Liver (tissue), 9 donors: ENCODE measurements around the gene MMS19. TPM values are rescaled to one million over a fixed set of nuclear protein-coding genes. Genes with fewer than 3 reads are reported as not detected.

ENCODE experiments used
- DNase-seq: peaks from one replicate; pipeline ENCODE4 v3.0.0-alpha.2; 2017; ENCODE audit warnings: low spot score
- H3K27ac ChIP-seq, 2 donors: one replicate each; pipeline ENCODE4 v1.7.0; 2013; ENCODE audit warnings: inconsistent platforms in 2 of 2, low read length in 2 of 2, control low read depth in 1 of 2, low read depth in 1 of 2, mild to moderate bottlenecking in 1 of 2
- H3K27me3 ChIP-seq, 4 donors: one replicate each; pipeline versions ENCODE4 v1.6.1 to v1.7.0; 2013; ENCODE audit warnings: low read length in 3 of 4, inconsistent platforms in 1 of 4, mild to moderate bottlenecking in 1 of 4, moderate library complexity in 1 of 4; ENCODE audit not compliant: control insufficient read depth in 4 of 4, insufficient read depth in 4 of 4
- H3K36me3 ChIP-seq, 4 donors: one replicate each; pipeline versions ENCODE4 v1.6.1 to v1.7.0; 2013; ENCODE audit warnings: low read length in 3 of 4, mild to moderate bottlenecking in 3 of 4, low read depth in 1 of 4, moderate library complexity in 1 of 4; ENCODE audit not compliant: control insufficient read depth in 4 of 4, insufficient read depth in 3 of 4
- H3K4me1 ChIP-seq, 4 donors: one replicate each; pipeline versions ENCODE4 v1.6.1 to v1.7.0; 2013; ENCODE audit warnings: low read length in 3 of 4, mild to moderate bottlenecking in 3 of 4, moderate library complexity in 1 of 4; ENCODE audit not compliant: control insufficient read depth in 4 of 4, insufficient read depth in 4 of 4
- H3K4me3 ChIP-seq, 3 donors: one replicate each; pipeline versions ENCODE4 v1.6.1 to v1.7.0; 2013; ENCODE audit warnings: low read length in 3 of 3, control low read depth in 1 of 3, low read depth in 1 of 3, mild to moderate bottlenecking in 1 of 3
- H3K9ac ChIP-seq, 2 donors: one replicate each; pipeline ENCODE4 v1.7.0; 2013; ENCODE audit warnings: low read length in 2 of 2, mild to moderate bottlenecking in 2 of 2, moderate library complexity in 2 of 2, control low read depth in 1 of 2, low read depth in 1 of 2
- H3K9me3 ChIP-seq, 4 donors: one replicate each; pipeline versions ENCODE4 v1.6.1 to v1.7.0; 2013; ENCODE audit warnings: low read length in 3 of 4; ENCODE audit not compliant: control insufficient read depth in 4 of 4
- EGR1 ChIP-seq, 2 donors: IDR thresholded peaks; 2 replicates each; pipeline ENCODE4 v1.6.1; 2016 to 2018; ENCODE audit warnings: antibody characterized with exemption in 2 of 2, low read depth in 2 of 2
- FOXA1 ChIP-seq: IDR thresholded peaks from 2 replicates; pipeline ENCODE4 v1.6.1; 2016; ENCODE audit warnings: antibody characterized with exemption
- FOXA2 ChIP-seq: IDR thresholded peaks from 2 replicates; pipeline ENCODE4 v1.6.1; 2016; ENCODE audit warnings: antibody characterized with exemption
- GABPA ChIP-seq, 2 donors: IDR thresholded peaks in 1 of 2; conservative IDR thresholded peaks in 1 of 2; 2 replicates each; pipeline ENCODE4 v1.6.1; 2016; ENCODE audit warnings: antibody characterized with exemption in 2 of 2, mild to moderate bottlenecking in 1 of 2, moderate library complexity in 1 of 2
- HNF4A ChIP-seq, 2 donors: conservative IDR thresholded peaks; 2 replicates each; pipeline ENCODE4 v1.6.1; 2016; ENCODE audit warnings: antibody characterized with exemption in 2 of 2, mild to moderate bottlenecking in 2 of 2
- HNF4G ChIP-seq: IDR thresholded peaks from 2 replicates; pipeline ENCODE4 v1.6.1; 2016; ENCODE audit warnings: antibody characterized with exemption
- JUND ChIP-seq, 2 donors: IDR thresholded peaks; 2 replicates each; pipeline ENCODE4 v1.6.1; 2016; ENCODE audit warnings: antibody characterized with exemption in 2 of 2
- NR2F2 ChIP-seq: IDR thresholded peaks from 2 replicates; pipeline ENCODE4 v1.6.1; 2016; ENCODE audit warnings: antibody characterized with exemption
- RAD21 ChIP-seq, 2 donors: IDR thresholded peaks; 2 replicates each; pipeline ENCODE4 v1.6.1; 2016; ENCODE audit warnings: antibody characterized with exemption in 2 of 2, mild to moderate bottlenecking in 2 of 2
- RXRA ChIP-seq, 2 donors: IDR thresholded peaks; 2 replicates each; pipeline ENCODE4 v1.6.1; 2017 to 2018; ENCODE audit warnings: antibody characterized with exemption in 2 of 2, mild to moderate bottlenecking in 1 of 2
- SP1 ChIP-seq: IDR thresholded peaks from 2 replicates; pipeline ENCODE4 v1.6.1; 2018; ENCODE audit warnings: antibody characterized with exemption, mild to moderate bottlenecking
- TAF1 ChIP-seq: conservative IDR thresholded peaks from 2 replicates; pipeline ENCODE4 v1.6.1; 2016; ENCODE audit warnings: antibody characterized with exemption, mild to moderate bottlenecking
- YY1 ChIP-seq: IDR thresholded peaks from 2 replicates; pipeline ENCODE4 v1.6.1; 2016; ENCODE audit warnings: antibody characterized with exemption, mild to moderate bottlenecking
- WGBS: extraction: QIAGEN DNeasy Blood & Tissue Kit; methylation state at CpG from one replicate; pipeline ENCODE4 v1.1.7; 2013; 5-methylcytosine and 5-hydroxymethylcytosine counted together
- polyA plus RNA-seq, 2 donors: library from polyadenylated mRNA; stranded (reverse) in 1 of 2; unstranded in 1 of 2; fragments of 200-250 nt in 1 of 2; fragments of >200 nt in 1 of 2; fragmentation: Nextera tagmentation in 1 of 2; extraction: Ambion mirVana in 1 of 2; gene quantifications; one replicate each; pipeline versions ENCODE4 v1.2.1 to v1.2.3, GENCODE V29; 2013 to 2015
- total RNA-seq, 2 donors: library from RNA; depleted of rRNA; stranded (reverse); fragments of >200 nt; gene quantifications; one replicate each; pipeline ENCODE4 v1.2.3, GENCODE V29; 2014
- TF ChIP-seq, protein P1 (sequence below): IDR thresholded peaks from 2 replicates; pipeline ENCODE4 v1.6.1; 2016; ENCODE audit warnings: antibody characterized with exemption
- TF ChIP-seq, protein P2 (sequence below): IDR thresholded peaks from 2 replicates; pipeline ENCODE4 v1.6.1; 2016; ENCODE audit warnings: antibody characterized with exemption
- TF ChIP-seq, protein P3 (sequence below): fragments of 150-350 bp; IDR thresholded peaks from 2 replicates; pipeline ENCODE4 v1.5.1; 2017; ENCODE audit warnings: improper control_type of control experiment, low read depth, low read length; ENCODE audit not compliant: missing input control
- donor health status: healthy.
- donor health status: healthy.
- donor health status: healthy.
- donor health status: healthy.
- donor health status: healthy.

The MMS19 gene
- total and polyA plus RNA-seq, 4 donors: 15.0 to 29.1 (median 24.1) TPM

DNA sequence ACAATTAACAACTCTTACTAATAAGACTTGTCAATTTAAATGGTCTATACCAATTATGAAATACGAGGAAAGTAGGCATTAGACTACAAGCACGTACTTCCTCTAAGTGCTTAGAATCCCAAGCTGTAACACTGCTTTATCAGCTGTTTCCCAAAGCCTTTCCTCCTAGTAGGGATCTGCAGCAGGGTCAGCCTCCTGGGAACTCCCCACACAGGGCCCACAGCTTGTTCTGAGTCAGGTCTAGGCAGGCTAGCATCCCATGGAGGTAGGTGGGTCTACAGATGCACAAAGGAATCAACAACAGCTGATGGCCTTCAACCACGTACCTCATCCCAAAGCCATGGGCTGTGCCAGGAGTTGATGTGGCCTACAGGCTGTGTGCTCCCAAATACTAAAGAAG lies 14.7 kb downstream of the MMS19 start:
- TF ChIP-seq RXRA (IDR thresholded peaks at IDR 0.05): no peak
- TF ChIP-seq, protein P1, sequence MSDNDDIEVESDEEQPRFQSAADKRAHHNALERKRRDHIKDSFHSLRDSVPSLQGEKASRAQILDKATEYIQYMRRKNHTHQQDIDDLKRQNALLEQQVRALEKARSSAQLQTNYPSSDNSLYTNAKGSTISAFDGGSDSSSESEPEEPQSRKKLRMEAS: no peak
- TF ChIP-seq FOXA1: no peak
- no peak for TF ChIP-seq GABPA (IDR thresholded peaks at IDR 0.05 in 1 of 2, conservative IDR thresholded peaks at IDR 0.05 in 1 of 2)
- no peak for TF ChIP-seq HNF4G
- no peak for TF ChIP-seq TAF1
- no peak for TF ChIP-seq NR2F2
- no peak for TF ChIP-seq FOXA2
- no peak for TF ChIP-seq YY1
- no peak for TF ChIP-seq SP1
- TF ChIP-seq JUND (IDR thresholded peaks at IDR 0.05): no peak
- TF ChIP-seq, protein P2, sequence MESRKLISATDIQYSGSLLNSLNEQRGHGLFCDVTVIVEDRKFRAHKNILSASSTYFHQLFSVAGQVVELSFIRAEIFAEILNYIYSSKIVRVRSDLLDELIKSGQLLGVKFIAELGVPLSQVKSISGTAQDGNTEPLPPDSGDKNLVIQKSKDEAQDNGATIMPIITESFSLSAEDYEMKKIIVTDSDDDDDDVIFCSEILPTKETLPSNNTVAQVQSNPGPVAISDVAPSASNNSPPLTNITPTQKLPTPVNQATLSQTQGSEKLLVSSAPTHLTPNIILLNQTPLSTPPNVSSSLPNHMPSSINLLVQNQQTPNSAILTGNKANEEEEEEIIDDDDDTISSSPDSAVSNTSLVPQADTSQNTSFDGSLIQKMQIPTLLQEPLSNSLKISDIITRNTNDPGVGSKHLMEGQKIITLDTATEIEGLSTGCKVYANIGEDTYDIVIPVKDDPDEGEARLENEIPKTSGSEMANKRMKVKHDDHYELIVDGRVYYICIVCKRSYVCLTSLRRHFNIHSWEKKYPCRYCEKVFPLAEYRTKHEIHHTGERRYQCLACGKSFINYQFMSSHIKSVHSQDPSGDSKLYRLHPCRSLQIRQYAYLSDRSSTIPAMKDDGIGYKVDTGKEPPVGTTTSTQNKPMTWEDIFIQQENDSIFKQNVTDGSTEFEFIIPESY: no peak
- TF ChIP-seq RAD21 (IDR thresholded peaks at IDR 0.05): no peak
- peaks cover 6 to 11% (median 9%) of the 10 kb centered on the region in 4 donors for H3K36me3 ChIP-seq
- no peak overlapping the region for H3K27ac ChIP-seq
- H3K27me3 ChIP-seq: no peaks in the 10 kb centered on the region
- no peak for DNase-seq
- no peak overlapping the region for H3K4me3 ChIP-seq
- peaks cover 0 to 6% (median 2%) of the 10 kb centered on the region in 4 donors for H3K4me1 ChIP-seq
- WGBS: 63% methylated on average over 3 of the region's 3 CpGs
- no peaks in the 10 kb centered on the region for H3K9me3 ChIP-seq
- no peak overlapping the region for H3K9ac ChIP-seq

DNA sequence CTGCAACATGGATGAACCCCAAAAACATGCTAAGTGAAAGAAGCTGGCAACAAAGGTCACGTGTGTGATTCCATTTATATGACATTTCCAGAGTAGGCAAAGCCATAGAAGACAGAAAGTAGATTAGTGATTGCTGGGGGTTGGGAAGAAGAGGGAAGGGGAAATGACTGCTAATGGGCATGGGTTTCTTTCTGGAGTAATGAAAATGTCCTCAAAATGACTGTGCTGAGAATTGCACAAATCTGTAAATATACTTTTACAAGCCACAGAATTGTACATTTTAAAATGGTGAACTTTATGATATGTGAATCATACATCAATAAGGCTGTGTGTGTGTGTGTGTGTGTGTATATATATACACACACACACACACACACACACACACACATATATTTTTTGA lies 15.8 kb downstream of the MMS19 start:
- TF ChIP-seq RAD21 (IDR thresholded peaks at IDR 0.05) (no peak), FOXA2 (no peak), GABPA (IDR thresholded peaks at IDR 0.05 in 1 of 2, conservative IDR thresholded peaks at IDR 0.05 in 1 of 2) (no peak), SP1 (no peak), FOXA1 (no peak), EGR1 (IDR thresholded peaks at IDR 0.05; ENCODE audit: low read depth in 2 of 2) (no peak)
- TF ChIP-seq, protein P3, sequence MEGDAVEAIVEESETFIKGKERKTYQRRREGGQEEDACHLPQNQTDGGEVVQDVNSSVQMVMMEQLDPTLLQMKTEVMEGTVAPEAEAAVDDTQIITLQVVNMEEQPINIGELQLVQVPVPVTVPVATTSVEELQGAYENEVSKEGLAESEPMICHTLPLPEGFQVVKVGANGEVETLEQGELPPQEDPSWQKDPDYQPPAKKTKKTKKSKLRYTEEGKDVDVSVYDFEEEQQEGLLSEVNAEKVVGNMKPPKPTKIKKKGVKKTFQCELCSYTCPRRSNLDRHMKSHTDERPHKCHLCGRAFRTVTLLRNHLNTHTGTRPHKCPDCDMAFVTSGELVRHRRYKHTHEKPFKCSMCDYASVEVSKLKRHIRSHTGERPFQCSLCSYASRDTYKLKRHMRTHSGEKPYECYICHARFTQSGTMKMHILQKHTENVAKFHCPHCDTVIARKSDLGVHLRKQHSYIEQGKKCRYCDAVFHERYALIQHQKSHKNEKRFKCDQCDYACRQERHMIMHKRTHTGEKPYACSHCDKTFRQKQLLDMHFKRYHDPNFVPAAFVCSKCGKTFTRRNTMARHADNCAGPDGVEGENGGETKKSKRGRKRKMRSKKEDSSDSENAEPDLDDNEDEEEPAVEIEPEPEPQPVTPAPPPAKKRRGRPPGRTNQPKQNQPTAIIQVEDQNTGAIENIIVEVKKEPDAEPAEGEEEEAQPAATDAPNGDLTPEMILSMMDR: no peak
- WGBS: 97% methylated on average over 1 of the region's 1 CpG
- no peaks in the 10 kb centered on the region for H3K27me3 ChIP-seq
- peaks cover 0 to 6% (median 2%) of the 10 kb centered on the region in 4 donors for H3K4me1 ChIP-seq
- no peak overlapping the region for H3K4me3 ChIP-seq
- peaks cover 12 to 22% (median 19%) of the 10 kb centered on the region in 4 donors for H3K36me3 ChIP-seq
- H3K9me3 ChIP-seq: no peaks in the 10 kb centered on the region
- H3K9ac ChIP-seq: no peak overlapping the region
- DNase-seq: no peak
- H3K27ac ChIP-seq: no peak overlapping the region

DNA sequence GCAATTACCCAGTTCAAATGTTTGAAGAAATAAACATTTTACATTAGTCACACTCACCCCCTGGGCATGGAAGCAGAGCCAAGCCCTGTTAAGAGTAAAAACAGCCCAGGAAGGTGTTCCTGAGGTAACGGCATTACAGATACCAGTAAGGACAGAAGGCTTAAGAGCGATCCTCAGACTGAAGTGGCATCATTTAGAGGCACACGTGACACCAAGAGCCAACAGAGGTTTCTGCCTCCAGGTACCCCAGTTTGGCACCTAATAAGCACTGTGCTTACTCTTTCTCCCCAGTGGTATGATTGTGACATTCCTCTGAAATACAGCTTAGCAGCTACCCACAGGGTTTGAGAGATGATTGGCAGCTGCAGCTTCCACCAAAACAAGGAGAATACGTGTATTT lies 17.2 kb downstream of the MMS19 start:
- Histone ChIP-seq H3K27ac (no peak overlapping the region), H3K4me1 (peaks cover 0 to 2% (median under 1%) of the 10 kb centered on the region in 4 donors), H3K9ac (no peak overlapping the region), H3K9me3 (no peaks in the 10 kb centered on the region), H3K36me3 (peaks cover 18 to 34% (median 24%) of the 10 kb centered on the region in 4 donors), H3K27me3 (no peaks in the 10 kb centered on the region), H3K4me3 (no peak overlapping the region)
- no peak for DNase-seq
- WGBS: 98% methylated on average over 4 of the region's 4 CpGs
- no peak for TF ChIP-seq YY1
- TF ChIP-seq FOXA1: no peak
- TF ChIP-seq TAF1: no peak
- no peak for TF ChIP-seq HNF4A (conservative IDR thresholded peaks at IDR 0.05)
- no peak for TF ChIP-seq JUND (IDR thresholded peaks at IDR 0.05)
- TF ChIP-seq GABPA (IDR thresholded peaks at IDR 0.05 in 1 of 2, conservative IDR thresholded peaks at IDR 0.05 in 1 of 2): no peak
- no peak for TF ChIP-seq EGR1 (IDR thresholded peaks at IDR 0.05; ENCODE audit: low read depth in 2 of 2)
